T-helper 1 cell (primary cell): ENCODE measurements around the gene NPR2.
A peak's percentile ranks its signal among the peaks of the same experiment; 100 is the strongest.

Experiments used
- DNase-seq, 5 donors: peaks; one replicate each; pipeline ENCODE4 v3.0.0-alpha.2; 2012 to 2020
- total RNA-seq, 4 donors: gene quantifications; one replicate each; lab custom pipeline; 2026; lab: John Stamatoyannopoulos, UW

The NPR2 gene
- 3.0 to 4.9 (median 4.3) reads per million in 4 donors for total RNA-seq

DNA sequence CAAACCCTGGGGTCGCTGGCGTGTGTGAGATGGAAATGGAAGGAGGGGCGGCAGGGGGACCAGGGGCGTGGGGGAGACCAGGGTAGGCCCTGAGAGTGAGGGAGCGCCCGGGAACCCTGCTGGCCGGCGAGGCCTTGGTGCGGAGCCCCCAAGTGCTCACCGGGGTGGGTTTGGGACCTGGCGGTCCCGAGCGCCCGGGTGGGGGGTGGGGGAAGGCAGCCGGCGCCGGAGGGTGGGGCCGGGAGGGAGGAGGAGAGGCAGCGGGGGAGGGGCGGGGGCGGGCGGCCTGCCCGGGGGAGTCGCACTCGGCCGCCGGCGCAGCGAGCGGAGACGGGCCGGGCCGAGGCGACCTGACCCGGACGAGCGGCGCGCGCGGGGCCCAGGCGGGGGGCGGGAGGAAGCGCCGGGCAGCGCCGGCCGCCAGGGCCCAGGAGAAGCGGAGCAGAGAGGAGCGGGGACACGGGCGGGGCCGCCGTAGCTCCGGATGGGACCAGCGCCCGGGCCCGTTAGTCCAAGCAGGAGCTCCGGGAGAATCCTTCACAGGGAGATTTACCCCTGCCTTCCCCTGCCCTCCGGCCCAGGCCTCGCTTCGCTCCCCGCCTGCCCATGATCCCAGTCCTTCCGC, at the start of gene NPR2:
NPR2 (plus strand) TSS at position 295 of the 625 bp plus-strand sequence. CDS start 818 bp downstream, outside the sequence.
- no peak for DNase-seq

DNA sequence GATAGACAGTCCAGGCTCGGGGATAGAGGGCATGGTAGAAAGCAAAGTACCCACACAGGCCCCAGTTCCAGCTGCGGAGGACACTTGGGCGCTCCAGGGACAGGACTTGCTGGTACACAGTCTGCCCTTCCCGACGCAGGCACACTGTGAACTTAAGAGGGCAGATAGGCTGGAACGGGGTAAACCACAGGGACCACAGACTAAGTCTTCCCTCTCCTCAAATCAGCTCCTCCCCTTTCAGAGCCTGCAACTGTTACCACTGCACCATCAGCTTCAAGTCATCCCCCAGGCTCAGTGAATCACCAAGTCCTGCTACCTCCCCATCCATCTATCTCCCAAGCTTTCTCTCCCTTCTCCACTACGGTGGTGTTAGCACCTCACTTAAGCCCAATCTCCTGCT, 49.7 kb upstream of the NPR2 start:
- no peak for DNase-seq

DNA sequence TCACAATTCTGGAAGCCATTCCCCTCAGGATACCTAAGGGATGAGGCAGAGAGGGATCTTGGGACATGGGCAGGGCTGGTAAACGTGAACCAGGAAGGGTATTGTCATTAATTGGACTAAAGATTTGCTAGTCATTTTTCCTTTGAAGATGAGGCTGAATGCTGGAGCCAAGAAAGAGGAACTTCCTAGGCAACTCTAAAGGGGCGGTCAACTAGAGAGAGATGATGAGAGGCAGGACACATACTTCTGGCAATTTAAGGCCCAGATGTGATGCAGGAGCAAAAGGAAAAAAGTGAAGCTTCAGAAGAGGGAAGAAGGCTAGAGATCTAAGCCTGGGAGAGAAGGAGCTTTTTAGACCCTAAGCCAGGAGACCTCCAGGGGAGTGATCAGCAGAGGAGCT, 47.9 kb upstream of the NPR2 start:
- no peak for DNase-seq

DNA sequence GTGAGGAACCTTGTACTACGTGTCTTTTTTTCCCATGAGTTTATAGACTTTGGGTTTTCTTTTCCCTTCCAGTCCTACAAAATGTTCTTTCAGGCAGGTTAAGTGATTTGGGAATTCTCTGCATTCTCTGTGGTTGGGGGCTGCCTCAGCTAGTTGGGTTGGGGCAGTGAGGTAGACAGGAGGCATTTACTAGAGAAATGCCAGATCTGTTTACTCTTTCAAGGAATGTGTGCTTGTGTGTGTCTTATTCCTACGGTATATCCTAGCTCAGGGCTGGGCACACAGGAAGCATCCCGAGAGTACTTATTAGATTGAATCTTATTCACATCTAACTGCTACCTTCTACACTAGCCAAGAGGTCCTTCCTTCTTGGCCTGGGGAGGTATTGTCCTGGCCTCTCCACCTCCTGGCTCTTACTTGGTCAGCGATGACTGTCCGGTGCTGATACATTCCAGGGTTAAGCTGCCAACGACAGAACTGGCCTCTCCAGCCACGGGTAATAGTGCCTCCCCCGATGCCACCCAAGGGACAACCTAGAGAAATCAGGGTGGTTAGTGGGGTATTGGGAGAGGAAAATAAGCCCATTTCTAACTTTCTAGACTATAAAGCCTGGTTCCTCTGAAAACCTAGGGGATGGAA, 47.4 kb upstream of the NPR2 start:
- no peak for DNase-seq

DNA sequence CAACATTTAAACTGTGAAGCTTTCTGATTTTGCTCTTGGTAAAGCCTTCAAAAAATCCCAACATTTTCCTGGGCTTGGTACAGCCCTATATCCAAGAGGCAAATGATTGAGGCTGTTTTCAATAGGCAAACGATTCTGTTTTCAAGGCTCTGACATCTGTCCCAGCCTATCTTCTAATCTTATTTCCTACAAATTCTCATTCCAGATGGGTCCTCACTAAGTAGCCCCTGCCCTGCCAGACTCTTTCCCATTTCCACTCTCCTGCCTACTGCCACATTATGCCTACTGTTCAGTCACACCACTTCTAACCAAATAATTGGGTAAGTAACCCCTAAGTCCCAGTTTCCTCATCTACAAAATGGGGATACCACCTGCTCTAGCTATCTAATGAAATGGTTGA, 45.8 kb upstream of the NPR2 start:
- no peak for DNase-seq

DNA sequence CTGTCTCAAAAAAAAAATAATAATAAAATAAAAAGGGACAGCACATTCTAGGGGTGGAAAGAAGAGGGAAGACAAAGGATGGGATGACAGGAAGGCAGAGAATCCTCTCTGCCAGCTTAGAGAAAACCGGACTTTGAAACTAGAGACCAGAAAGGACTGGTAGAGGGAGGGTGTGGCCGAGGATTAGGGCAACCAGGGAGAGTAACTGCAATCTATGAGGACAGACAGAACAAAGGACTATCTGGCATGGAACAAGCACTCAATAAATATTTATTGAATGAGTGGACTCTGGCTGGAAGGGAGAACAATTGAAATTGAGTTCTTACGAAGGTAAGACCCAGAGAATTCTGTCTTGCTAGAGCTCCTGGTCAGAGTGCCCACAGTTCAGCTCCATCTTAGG, 44.8 kb upstream of the NPR2 start:
- no peak for DNase-seq

DNA sequence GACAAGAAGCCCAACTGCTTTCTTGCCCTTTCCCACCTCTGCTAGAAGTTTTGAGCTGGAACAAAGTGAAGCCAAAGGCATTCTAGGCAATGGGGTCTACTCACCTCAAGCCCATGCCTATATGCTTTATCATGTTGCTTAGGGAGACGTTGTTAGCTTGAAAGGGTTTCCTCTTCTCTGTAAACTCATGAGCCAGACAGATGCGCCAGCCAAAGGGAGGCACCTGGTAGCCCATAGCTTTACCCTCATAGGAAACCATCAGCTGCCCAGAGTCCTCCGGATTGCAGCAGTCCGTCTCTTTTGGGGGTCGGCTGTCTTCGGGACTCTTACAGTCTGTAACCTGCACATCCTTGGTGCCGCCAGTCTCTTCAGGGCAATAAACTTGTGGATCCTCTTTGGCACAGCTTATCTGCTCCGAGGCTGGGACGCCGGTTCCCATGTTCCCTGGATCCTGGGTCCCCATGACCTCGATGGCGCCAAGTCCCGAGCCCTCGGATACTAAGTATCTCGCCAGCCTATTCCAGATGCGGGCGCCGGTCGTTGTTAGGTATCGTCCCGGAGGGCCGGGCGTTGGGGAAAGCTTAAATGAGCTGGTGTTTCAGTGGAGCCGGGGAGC, 43.0 kb upstream of the NPR2 start:
- peak in 1 of 5 donors; percentile 19 for DNase-seq

DNA sequence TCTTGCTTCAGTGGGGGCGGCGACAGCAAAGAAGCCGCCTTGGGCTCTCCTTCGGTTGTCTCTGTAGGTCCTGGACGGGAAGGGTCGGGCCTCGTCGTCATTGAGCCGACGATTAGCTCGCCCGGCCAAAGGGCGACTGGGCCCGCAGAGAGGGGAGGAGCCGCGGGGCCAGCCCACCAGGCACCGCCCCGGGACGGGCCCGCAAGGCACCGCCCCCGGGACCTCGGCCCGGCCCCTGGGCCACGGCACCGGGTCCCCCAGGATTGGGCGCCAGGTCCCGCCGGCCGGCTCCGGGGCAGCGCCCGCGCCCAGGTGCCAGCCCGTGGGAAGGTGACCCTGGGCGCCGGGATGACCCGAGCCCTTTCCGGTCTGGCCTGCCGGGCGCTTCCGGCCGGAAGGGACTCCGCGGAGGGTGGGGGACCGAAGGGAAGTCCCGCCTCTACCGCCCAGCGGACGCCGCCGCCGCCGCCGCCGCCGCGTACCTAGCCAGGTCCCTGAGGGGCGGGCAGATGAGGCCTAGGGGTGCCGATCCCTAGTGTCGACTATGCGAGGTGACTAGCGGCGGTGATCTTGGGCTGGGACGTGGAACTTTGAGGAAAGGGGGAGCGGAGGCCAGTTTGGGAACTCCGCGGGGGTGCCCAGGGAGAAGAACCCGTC, 42.4 kb upstream of the NPR2 start, which contains the start of the genes GBA2 and RGP1:
GBA2 (minus strand) TSS at position 371 of the 657 bp plus-strand sequence. CDS start 524 bp downstream, outside the sequence.
RGP1 (plus strand) TSS at position 430 of the 657 bp plus-strand sequence. CDS start 469 bp downstream, outside the sequence.
- peak; percentile 41 to 76 (median 56) for DNase-seq

DNA sequence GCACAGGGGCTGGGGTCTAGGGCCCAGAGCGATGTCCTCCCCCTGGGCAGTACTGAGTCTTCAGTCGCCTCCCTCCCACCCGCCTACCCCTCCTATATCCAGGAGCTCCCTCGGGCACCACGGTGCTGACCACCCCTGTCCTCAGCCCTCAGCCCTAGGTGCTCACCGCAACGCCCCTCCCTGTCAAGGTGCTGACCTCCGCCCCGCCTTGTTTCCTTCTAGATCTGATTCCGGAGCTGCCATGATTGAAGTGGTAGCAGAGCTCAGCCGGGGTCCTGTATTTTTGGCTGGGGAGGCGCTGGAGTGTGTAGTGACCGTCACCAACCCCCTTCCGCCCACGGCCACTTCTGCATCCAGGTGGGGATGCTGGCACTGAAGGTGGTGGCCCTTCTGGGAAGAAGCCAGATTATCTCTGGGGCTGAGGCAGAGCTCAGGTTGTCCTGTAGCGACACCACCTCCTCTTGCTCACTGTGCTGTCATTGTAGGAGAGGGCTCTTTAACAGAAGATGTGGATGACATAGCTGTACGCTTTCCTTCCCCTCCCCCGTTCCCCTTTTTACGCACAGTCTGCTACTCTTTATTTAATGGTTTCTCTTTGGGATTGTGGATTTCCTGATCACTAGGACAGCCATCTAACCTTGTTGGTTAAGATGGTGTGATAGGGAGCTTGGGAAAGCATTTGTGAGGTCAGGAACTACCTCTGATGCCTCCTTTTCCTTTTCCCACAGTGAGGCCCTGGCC, 41.7 kb upstream of the NPR2 start:
- DNase-seq: peak in 3 of 5 donors; percentile 34 to 51 (median 38)

DNA sequence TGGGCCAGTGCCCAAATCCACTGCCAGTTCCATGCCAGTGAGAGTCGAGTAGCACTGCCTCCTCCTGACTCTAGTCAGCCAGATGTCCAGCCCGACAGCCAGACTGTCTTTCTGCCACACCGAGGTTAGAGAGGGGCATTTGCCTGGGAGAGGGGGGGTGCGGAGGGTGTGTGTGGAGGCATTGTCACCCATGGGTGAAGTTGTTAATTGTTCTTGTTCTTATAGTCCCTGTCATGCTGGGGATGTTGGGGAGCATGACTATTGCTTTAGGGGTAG, 41.2 kb upstream of the NPR2 start:
- no peak for DNase-seq

DNA sequence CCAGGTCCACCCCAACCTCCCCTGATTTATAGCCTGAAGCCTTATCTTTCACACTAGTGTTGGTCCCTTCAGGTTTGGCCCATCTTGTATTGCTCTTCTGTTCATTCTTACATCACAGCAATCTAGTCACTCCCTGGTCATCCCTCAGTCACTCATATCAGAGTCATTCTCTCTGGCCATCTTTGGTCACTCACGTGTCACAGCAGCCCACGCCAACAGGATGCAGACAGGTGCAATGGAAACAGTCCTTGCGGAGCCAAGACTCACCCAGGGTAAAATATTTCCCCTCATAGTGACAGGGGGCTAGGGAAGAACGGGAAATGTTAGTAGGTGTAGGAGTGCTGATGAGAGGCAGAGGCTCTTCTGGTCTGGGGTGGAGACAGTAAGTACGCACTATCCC, 37.9 kb upstream of the NPR2 start:
- no peak for DNase-seq

DNA sequence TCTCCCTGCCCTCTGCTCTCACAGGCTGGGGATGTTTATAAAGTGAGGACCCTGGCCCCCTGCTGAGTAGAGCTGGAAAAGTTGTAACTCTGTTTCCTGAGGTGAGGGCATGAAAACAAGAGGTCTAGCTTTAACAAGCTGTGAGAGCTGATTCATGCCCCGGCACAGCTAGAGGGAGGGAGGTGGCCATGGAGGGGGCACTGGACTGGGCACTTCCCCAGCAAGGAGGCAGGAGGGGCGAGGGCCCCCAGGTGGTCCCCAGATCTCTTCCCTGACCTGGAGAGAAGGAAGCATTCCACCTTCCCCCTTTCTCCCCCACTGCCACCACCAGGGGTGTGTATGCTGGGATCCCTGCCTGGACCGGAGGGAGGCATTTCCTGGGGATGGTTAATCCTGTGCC, 37.1 kb upstream of the NPR2 start, which contains the start of gene MSMP:
MSMP (minus strand) TSS at position 13 of the 400 bp plus-strand sequence. CDS start 147 bp downstream, outside the sequence.
- DNase-seq: no peak

DNA sequence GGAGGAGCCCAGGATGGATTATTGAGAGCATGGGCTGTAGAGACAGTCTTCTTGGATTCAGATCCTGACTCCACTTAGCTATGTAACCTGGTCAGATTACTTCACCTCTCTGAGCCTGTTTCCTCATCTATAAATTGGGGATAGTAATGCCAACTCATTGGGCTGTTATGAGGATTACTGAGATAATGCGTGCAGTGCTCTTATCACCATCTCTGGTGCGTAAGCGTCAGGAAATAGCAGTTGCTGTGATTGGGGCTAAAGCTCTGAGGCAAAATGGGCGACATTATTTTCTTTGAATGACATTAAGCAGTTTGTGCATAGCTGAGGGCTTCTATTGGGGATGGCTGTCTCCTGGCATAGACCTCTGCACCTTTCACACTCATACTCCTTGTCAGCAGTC, 36.3 kb upstream of the NPR2 start:
- DNase-seq: no peak

DNA sequence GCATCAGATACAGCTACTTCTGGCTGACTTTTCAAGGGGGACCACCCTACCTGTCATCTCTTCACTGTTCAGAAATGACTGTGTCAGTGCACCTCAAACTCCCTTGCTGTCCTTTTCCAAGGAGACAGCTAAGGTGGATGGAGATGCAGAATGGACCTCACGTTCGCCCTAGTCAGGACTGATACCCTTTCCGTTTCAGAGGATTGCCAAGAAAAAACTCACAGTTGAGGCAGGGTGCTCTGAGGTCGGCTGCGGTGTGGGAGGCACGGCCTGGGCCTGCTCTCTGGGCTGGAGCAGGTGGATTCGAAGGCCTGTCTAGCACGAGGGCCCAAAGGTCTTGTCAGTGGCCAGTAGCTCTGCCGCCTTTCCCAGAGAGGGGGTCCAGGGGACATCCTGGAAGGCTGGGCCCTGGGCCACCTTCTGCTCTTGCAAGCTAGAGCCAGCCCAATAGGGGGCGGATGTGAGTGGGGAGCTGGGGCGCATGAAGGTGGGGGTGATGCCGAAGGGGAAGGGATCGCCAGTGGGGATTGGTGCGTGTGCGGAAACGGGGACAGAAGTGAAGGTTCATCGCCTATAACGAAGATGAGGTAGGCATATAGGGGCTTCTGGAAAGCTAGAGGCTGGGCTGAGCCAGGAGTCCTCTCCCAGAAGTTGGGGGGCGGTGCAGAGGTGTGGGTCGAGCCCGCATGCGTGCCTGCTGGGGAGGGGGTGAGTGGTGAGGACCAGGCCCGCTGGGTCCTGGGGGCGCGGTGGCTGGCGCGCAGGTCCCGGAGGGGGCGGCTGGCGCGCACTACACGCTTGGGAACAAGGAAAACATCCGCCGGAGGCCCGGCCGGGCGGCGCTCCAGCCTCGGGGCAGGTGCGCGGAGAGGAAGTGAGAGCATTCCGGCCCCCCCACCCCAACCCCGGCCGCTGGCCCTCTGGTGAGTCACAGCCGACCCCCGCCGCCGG, 34.8 kb upstream of the NPR2 start:
- DNase-seq: peak; percentile 45 to 80 (median 62)

DNA sequence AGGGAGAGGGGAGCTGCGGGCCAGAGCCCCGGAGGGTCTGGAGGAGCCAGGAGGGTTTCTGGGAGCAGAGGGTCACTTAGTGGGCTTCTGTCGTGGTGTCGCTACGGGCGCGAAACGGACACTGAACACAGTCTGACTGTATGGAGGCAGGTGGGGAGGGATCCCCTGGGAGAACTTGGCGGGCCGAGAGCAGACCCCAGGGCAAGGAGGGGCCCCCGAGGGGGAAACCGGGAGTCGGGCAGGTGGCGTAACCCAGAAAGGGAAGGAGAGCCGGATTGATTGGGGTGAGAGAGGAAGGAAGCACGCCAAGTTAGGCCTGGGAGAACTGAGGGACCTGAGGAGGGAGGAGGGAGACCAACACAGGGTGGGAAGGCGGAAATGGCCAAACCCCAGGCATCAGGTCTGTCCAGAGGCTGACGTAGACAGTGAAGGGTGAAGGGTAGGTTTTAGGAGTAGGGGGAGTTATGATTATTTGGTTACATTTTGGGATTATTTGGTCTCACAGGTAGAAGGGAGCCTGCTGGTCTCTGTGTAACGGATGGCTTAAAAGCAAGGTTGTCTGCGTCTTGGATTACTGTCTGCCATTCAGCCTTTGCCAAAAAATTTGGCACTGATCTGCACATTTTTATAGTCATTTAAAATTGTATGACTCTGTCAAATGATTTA, 34.0 kb upstream of the NPR2 start:
- peak in 1 of 5 donors; percentile 34 for DNase-seq

DNA sequence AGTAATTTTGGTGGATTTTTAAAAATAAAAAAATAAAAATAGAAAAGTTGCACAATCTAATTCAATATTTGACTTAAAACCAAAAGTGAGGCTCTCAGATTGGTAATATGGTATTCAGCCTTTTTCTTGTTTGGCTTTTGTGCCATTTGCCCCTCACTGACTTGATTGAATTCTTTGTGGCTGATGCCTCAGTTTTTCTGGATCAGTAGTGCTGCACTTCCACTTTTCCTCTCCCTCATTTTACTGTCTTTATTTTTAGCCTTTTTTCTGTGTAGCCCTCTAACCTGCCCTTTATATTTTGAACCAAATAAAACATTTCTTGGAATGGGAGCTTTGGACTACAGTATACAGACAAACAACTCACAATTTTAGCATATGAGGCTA, 33.5 kb upstream of the NPR2 start:
- no peak for DNase-seq

DNA sequence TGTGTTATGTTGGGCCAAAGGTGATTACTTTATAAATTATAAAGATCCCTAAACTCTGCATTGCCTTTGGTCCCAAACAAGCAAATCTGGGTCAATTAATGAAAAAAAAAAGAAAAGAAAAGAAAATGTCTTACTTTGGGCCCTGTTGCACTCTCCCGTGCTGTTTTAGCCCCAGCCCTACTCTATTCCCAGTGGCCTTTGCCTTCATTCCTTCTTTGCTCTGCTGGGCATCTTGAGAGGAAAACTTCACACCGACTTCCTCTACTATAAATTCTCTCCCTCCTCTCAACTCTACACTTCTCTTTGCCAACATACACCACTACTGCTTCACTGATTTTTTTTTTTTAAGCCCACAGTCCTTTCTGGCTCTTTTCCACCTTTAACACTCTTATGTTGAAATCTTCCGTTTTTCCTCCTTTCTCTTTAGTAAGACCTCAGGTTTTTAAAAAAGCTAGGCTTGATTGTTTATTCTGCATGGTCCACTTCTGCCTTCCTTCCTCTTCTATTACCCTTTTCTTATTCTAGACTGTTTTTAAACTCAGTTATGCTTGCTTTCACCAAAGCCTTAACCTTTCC, 32.8 kb upstream of the NPR2 start:
- DNase-seq: no peak

DNA sequence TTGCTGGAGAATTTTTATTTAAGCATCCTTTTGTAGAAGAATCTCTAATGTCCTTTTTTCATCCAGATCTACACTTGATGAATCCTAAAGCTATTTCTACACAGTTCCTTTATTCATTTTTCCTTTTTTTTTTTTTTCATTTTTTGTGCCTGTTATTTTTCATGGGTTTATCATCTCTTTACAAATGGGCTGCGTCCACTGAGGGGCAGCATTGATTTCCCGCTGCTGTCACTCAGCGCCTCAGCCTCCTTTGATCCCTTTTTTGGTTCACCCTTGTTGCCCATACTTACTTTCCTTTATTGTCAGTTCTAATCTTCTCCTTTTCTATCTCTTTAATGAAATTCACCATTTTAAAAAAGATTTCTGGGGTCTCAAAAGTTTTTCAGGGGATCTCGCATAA, 31.6 kb upstream of the NPR2 start:
- no peak for DNase-seq

DNA sequence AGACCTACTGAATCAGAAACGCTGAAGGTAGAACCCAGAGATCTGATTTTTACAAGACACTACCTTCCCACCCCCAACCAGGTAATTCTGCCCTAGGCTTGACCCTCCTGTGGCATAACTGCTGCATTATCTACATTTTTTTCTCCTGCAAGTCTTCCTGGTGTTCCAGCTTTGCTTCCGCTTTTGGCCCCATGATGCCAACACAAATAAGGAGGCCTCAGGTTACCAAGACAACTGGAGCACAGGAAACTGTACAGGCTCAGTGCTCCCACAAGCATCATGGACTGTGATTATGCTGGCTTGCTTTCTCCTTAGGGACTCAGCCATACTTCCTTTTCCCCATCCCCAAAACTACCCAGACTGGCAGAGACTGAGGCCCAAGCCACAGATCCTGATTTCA, 30.7 kb upstream of the NPR2 start:
- DNase-seq: no peak

DNA sequence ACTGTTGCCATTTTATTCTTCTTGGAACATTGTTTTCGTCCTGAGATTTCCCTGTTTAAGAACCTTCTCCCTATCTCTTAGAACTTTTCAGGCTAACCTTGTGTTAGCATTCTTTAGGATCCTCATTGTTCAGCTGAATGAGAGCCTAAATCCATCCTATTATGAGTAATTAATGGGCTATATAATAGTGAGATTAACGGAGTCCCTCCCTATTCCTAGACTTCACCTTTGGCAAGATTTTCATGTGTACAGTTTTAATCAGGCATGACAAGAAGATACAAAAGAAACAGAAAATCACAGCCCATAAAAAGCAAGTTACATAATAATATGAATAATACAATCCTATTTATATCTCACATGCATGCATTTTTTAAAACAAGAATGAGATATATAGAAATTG, 28.2 kb upstream of the NPR2 start:
- DNase-seq: no peak

DNA sequence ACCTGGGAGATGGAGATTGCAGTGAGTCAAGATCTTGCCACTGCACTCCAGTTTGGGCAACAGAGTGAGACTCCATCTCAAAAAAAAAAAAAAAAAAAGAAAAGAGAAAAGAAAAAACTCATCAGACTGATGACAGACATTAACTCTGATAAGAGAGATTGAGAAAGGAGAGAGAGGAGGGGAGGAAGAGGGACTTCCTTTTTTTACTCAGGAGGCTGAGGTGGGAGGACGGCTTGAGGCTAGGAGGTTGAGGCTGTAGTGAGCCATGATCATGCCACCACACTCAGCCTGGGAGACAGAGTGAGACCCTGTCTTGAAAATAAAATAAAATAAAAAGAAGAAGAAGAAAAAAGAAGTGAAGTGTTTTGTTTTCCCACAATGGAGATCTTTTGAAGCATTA, 27.6 kb upstream of the NPR2 start:
- DNase-seq: no peak
